SU-DHL-6 (cell line): ENCODE results near the gene FABP1.

Experiments used
- EZH2phosphoT487 ChIP-seq: fragments of 200-600 bp; sonication (generic), shearing (Covaris generic); conservative IDR thresholded peaks from 2 replicates; pipeline ENCODE4 v1.6.1; 2018; ENCODE audit warnings: mild to moderate bottlenecking, antibody characterized with exemption, low read length, moderate library complexity, mixed read lengths
- TF ChIP-seq, protein P1 (sequence below): fragments of 200-600 bp; sonication (generic); IDR thresholded peaks from one replicate; pipeline ENCODE4 v1.5.1; 2017; ENCODE audit warnings: antibody characterized with exemption, mild to moderate bottlenecking, low read length, moderate library complexity; ENCODE audit not compliant: insufficient read depth, poor library complexity, severe bottlenecking

- TF ChIP-seq, protein P1, sequence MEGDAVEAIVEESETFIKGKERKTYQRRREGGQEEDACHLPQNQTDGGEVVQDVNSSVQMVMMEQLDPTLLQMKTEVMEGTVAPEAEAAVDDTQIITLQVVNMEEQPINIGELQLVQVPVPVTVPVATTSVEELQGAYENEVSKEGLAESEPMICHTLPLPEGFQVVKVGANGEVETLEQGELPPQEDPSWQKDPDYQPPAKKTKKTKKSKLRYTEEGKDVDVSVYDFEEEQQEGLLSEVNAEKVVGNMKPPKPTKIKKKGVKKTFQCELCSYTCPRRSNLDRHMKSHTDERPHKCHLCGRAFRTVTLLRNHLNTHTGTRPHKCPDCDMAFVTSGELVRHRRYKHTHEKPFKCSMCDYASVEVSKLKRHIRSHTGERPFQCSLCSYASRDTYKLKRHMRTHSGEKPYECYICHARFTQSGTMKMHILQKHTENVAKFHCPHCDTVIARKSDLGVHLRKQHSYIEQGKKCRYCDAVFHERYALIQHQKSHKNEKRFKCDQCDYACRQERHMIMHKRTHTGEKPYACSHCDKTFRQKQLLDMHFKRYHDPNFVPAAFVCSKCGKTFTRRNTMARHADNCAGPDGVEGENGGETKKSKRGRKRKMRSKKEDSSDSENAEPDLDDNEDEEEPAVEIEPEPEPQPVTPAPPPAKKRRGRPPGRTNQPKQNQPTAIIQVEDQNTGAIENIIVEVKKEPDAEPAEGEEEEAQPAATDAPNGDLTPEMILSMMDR = no peak
- no peak for TF ChIP-seq EZH2phosphoT487
These were observed 41.5 kb downstream of the FABP1 start for GRCh38 chr2:88086401-88086800.
